Panc1 (cell line): ENCODE results near the gene NR0B1.

Experiments used
- CTCF ChIP-seq: fragments of 450-650 bp; IDR thresholded peaks from 2 replicates; pipeline ENCODE4 v1.5.1; 2017; ENCODE audit warnings: mild to moderate bottlenecking
- POLR2AphosphoS5 ChIP-seq: IDR thresholded peaks from 2 replicates; pipeline ENCODE4 v1.6.1; 2012; ENCODE audit warnings: mild to moderate bottlenecking, low read depth, low read length, moderate library complexity
- TCF7L2 ChIP-seq: IDR thresholded peaks from 2 replicates; pipeline ENCODE4 v1.6.1; 2011; ENCODE audit warnings: mild to moderate bottlenecking, low read depth, low read length, inconsistent platforms

- no peak for TF ChIP-seq CTCF
- TF ChIP-seq POLR2AphosphoS5, result no peak
- no peak for TF ChIP-seq TCF7L2
Measured at GRCh38 chrX:30309139-30309571, at the start of gene NR0B1.
